ENCODE results near the gene KCTD16. TPM values are rescaled to one million over a fixed set of nuclear protein-coding genes. Genes with fewer than 3 reads are reported as not detected.

KCTD16 gene
- total RNA-seq, 2 donors from 2014 or later, result 0.14 to 0.62 TPM

GRCh38 chr5:144405991-144406390, 235.3 kb downstream of the KCTD16 start:
- H3K27me3 ChIP-seq (replicated peaks; ENCODE audit: insufficient read depth), result no peaks in the 10 kb centered on the region
- H3K9me3 ChIP-seq, result no peaks in the 10 kb centered on the region
- 54% methylated on average over 3 of the region's 3 CpGs for WGBS
- no peak for DNase-seq (ENCODE audit: low spot score)
- H3K4me3 ChIP-seq, result no peak overlapping the region
- H3K4me1 ChIP-seq (replicated peaks), result no peaks in the 10 kb centered on the region
- TF ChIP-seq POLR2A (IDR thresholded peaks at IDR 0.05) (no peak), POLR2AphosphoS5 (IDR thresholded peaks at IDR 0.05) (no peak), CTCF (IDR thresholded peaks at IDR 0.05) (no peak)
- H3K36me3 ChIP-seq, result no peaks in the 10 kb centered on the region
- no peak overlapping the region for H3K27ac ChIP-seq
- intact Hi-C loops (cut with DNase I), result no loop called here

- H3K4me3 ChIP-seq, result no peak overlapping the region
- no peaks in the 10 kb centered on the region for H3K27me3 ChIP-seq (replicated peaks; ENCODE audit: insufficient read depth)
- no peaks in the 10 kb centered on the region for H3K4me1 ChIP-seq (replicated peaks)
- H3K36me3 ChIP-seq, result no peaks in the 10 kb centered on the region
- TF ChIP-seq POLR2AphosphoS5 (IDR thresholded peaks at IDR 0.05) (no peak), CTCF (IDR thresholded peaks at IDR 0.05) (no peak), POLR2A (IDR thresholded peaks at IDR 0.05) (no peak)
- intact Hi-C loops (cut with DNase I), result no loop called here
- no peak overlapping the region for H3K27ac ChIP-seq
- H3K9me3 ChIP-seq, result no peaks in the 10 kb centered on the region
- 80% methylated on average over 7 of the region's 7 CpGs for WGBS
- no peak for DNase-seq (ENCODE audit: low spot score)
Observed at GRCh38 chr5:144406442-144406841, 235.8 kb downstream of the KCTD16 start.

GRCh38 chr5:144414202-144415029, 243.7 kb downstream of the KCTD16 start:
- H3K9me3 ChIP-seq, result no peaks in the 10 kb centered on the region
- no peak for DNase-seq (ENCODE audit: low spot score)
- TF ChIP-seq CTCF (IDR thresholded peaks at IDR 0.05), result no peak
- TF ChIP-seq POLR2A (IDR thresholded peaks at IDR 0.05), result no peak
- TF ChIP-seq POLR2AphosphoS5 (IDR thresholded peaks at IDR 0.05), result no peak
- H3K36me3 ChIP-seq, result no peaks in the 10 kb centered on the region
- no peaks in the 10 kb centered on the region for H3K4me1 ChIP-seq (replicated peaks)
- H3K27me3 ChIP-seq (replicated peaks; ENCODE audit: insufficient read depth), result no peaks in the 10 kb centered on the region
- no peak overlapping the region for H3K4me3 ChIP-seq
- H3K27ac ChIP-seq, result no peak overlapping the region
- intact Hi-C loops (cut with DNase I), result no loop called here
- WGBS, result 87% methylated on average over 4 of the region's 4 CpGs

- Histone ChIP-seq H3K27me3 (replicated peaks; ENCODE audit: insufficient read depth) (no peaks in the 10 kb centered on the region), H3K27ac (no peak overlapping the region), H3K36me3 (no peaks in the 10 kb centered on the region), H3K4me1 (replicated peaks) (no peaks in the 10 kb centered on the region), H3K9me3 (no peaks in the 10 kb centered on the region), H3K4me3 (no peak overlapping the region)
- WGBS, result 65% methylated on average over 2 of the region's 2 CpGs
- no peak for DNase-seq (ENCODE audit: low spot score)
- intact Hi-C loops (cut with DNase I), result no loop called here
- TF ChIP-seq POLR2A (IDR thresholded peaks at IDR 0.05), result no peak
- TF ChIP-seq POLR2AphosphoS5 (IDR thresholded peaks at IDR 0.05), result no peak
- no peak for TF ChIP-seq CTCF (IDR thresholded peaks at IDR 0.05)
Observed at GRCh38 chr5:144416196-144416595, 245.5 kb downstream of the KCTD16 start.

- no peak for TF ChIP-seq POLR2AphosphoS5 (IDR thresholded peaks at IDR 0.05)
- TF ChIP-seq POLR2A (IDR thresholded peaks at IDR 0.05), result no peak
- no peak for TF ChIP-seq CTCF (IDR thresholded peaks at IDR 0.05)
- Histone ChIP-seq H3K27ac (no peak overlapping the region), H3K4me1 (replicated peaks) (no peaks in the 10 kb centered on the region), H3K4me3 (no peak overlapping the region), H3K9me3 (no peaks in the 10 kb centered on the region), H3K27me3 (replicated peaks; ENCODE audit: insufficient read depth) (no peaks in the 10 kb centered on the region), H3K36me3 (no peaks in the 10 kb centered on the region)
- no peak for DNase-seq (ENCODE audit: low spot score)
- WGBS, result 88% methylated on average over 3 of the region's 3 CpGs
- intact Hi-C loops (cut with DNase I), result no loop called here
Observed at GRCh38 chr5:144418719-144419118, 248.0 kb downstream of the KCTD16 start.

Measured in prostate gland (tissue), 2 donors.